ENCODE results near the gene FAM210A.
"Not testable (repeated sequence)": the region's sequence is repeated elsewhere in the genome, so short reads cannot be mapped to it uniquely, and the experiment has no call there.

Gene FAM210A

GRCh38 chr18:13703899-13704298 lies 22.5 kb downstream of the FAM210A start:
- Histone ChIP-seq H3K4me1 (ENCODE audit: insufficient read depth, insufficient read length) (no peaks in the 10 kb centered on the region), H3K36me3 (ENCODE audit: insufficient read depth, insufficient read length, low read length) (no peaks in the 10 kb centered on the region), H3K4me3 (ENCODE audit: insufficient read length, low read depth) (no peak overlapping the region), H3K27me3 (ENCODE audit: insufficient read depth, insufficient read length) (no peaks in the 10 kb centered on the region), H3K9me3 (ENCODE audit: insufficient read depth, low read length) (peaks cover 68% of the 10 kb centered on the region), H3K9ac (ENCODE audit: insufficient read length, low read depth) (no peak overlapping the region)
- no peak for DNase-seq (ENCODE audit: low read depth, low spot score)
- TF ChIP-seq ZNF274 (IDR thresholded peaks at IDR 0.05; ENCODE audit: low read depth, low read length) (no peak), YY1 (IDR thresholded peaks at IDR 0.05; ENCODE audit: insufficient read depth, insufficient read length) (no peak), SUZ12 (IDR thresholded peaks at IDR 0.05; ENCODE audit: extremely low read depth, insufficient read depth, insufficient read length) (no peak)

GRCh38 chr18:13700153-13700552 lies 26.2 kb downstream of the FAM210A start:
- Histone ChIP-seq H3K4me1 (ENCODE audit: insufficient read depth, insufficient read length) (no peaks in the 10 kb centered on the region), H3K9me3 (ENCODE audit: insufficient read depth, low read length) (peaks cover 46% of the 10 kb centered on the region), H3K4me3 (ENCODE audit: insufficient read length, low read depth) (no peak overlapping the region), H3K27me3 (ENCODE audit: insufficient read depth, insufficient read length) (no peaks in the 10 kb centered on the region), H3K9ac (ENCODE audit: insufficient read length, low read depth) (no peak overlapping the region), H3K36me3 (ENCODE audit: insufficient read depth, insufficient read length, low read length) (no peaks in the 10 kb centered on the region)
- TF ChIP-seq YY1 (IDR thresholded peaks at IDR 0.05; ENCODE audit: insufficient read depth, insufficient read length) (no peak), SUZ12 (IDR thresholded peaks at IDR 0.05; ENCODE audit: extremely low read depth, insufficient read depth, insufficient read length) (no peak), ZNF274 (IDR thresholded peaks at IDR 0.05; ENCODE audit: low read depth, low read length) (no peak)
- DNase-seq (ENCODE audit: low read depth, low spot score): no peak

GRCh38 chr18:13696961-13697360 lies 29.4 kb downstream of the FAM210A start:
- no peak for DNase-seq (ENCODE audit: low read depth, low spot score)
- Histone ChIP-seq H3K9me3 (ENCODE audit: insufficient read depth, low read length) (peaks cover 14% of the 10 kb centered on the region), H3K4me3 (ENCODE audit: insufficient read length, low read depth) (no peak overlapping the region), H3K9ac (ENCODE audit: insufficient read length, low read depth) (no peak overlapping the region), H3K27me3 (ENCODE audit: insufficient read depth, insufficient read length) (no peaks in the 10 kb centered on the region), H3K36me3 (ENCODE audit: insufficient read depth, insufficient read length, low read length) (no peaks in the 10 kb centered on the region), H3K4me1 (ENCODE audit: insufficient read depth, insufficient read length) (no peaks in the 10 kb centered on the region)
- no peak for TF ChIP-seq ZNF274 (IDR thresholded peaks at IDR 0.05; ENCODE audit: low read depth, low read length)
- no peak for TF ChIP-seq YY1 (IDR thresholded peaks at IDR 0.05; ENCODE audit: insufficient read depth, insufficient read length)
- no peak for TF ChIP-seq SUZ12 (IDR thresholded peaks at IDR 0.05; ENCODE audit: extremely low read depth, insufficient read depth, insufficient read length)

- H3K27me3 ChIP-seq (ENCODE audit: insufficient read depth, insufficient read length); H3K9me3 ChIP-seq (ENCODE audit: insufficient read depth, low read length); H3K4me1 ChIP-seq (ENCODE audit: insufficient read depth, insufficient read length); H3K36me3 ChIP-seq (ENCODE audit: insufficient read depth, insufficient read length, low read length); H3K4me3 ChIP-seq (ENCODE audit: insufficient read length, low read depth); DNase-seq (ENCODE audit: low read depth, low spot score); H3K9ac ChIP-seq (ENCODE audit: insufficient read length, low read depth): not testable (repeated sequence)
Measured at GRCh38 chr18:13695337-13695736, 31.0 kb downstream of the FAM210A start.

GRCh38 chr18:13690060-13690459 lies 36.3 kb downstream of the FAM210A start:
- not testable (repeated sequence) for H3K9ac ChIP-seq (ENCODE audit: insufficient read length, low read depth); H3K4me1 ChIP-seq (ENCODE audit: insufficient read depth, insufficient read length); H3K9me3 ChIP-seq (ENCODE audit: insufficient read depth, low read length); H3K36me3 ChIP-seq (ENCODE audit: insufficient read depth, insufficient read length, low read length); DNase-seq (ENCODE audit: low read depth, low spot score); H3K4me3 ChIP-seq (ENCODE audit: insufficient read length, low read depth); H3K27me3 ChIP-seq (ENCODE audit: insufficient read depth, insufficient read length)

- Histone ChIP-seq H3K4me3 (ENCODE audit: insufficient read length, low read depth) (no peak overlapping the region), H3K27me3 (ENCODE audit: insufficient read depth, insufficient read length) (no peaks in the 10 kb centered on the region), H3K4me1 (ENCODE audit: insufficient read depth, insufficient read length) (no peaks in the 10 kb centered on the region), H3K36me3 (ENCODE audit: insufficient read depth, insufficient read length, low read length) (peaks cover 2% of the 10 kb centered on the region), H3K9me3 (ENCODE audit: insufficient read depth, low read length) (peaks cover 3% of the 10 kb centered on the region; the same call in 1 of the 2 replicates), H3K9ac (ENCODE audit: insufficient read length, low read depth) (no peak overlapping the region)
- DNase-seq (ENCODE audit: low read depth, low spot score): no peak
- TF ChIP-seq YY1 (IDR thresholded peaks at IDR 0.05; ENCODE audit: insufficient read depth, insufficient read length) (no peak), SUZ12 (IDR thresholded peaks at IDR 0.05; ENCODE audit: extremely low read depth, insufficient read depth, insufficient read length) (no peak), ZNF274 (IDR thresholded peaks at IDR 0.05; ENCODE audit: low read depth, low read length) (no peak)
Measured at GRCh38 chr18:13688191-13689136, 37.9 kb downstream of the FAM210A start.

GRCh38 chr18:13684546-13684945 lies 41.8 kb downstream of the FAM210A start:
- no peaks in the 10 kb centered on the region for H3K27me3 ChIP-seq (ENCODE audit: insufficient read depth, insufficient read length)
- H3K4me3 ChIP-seq (ENCODE audit: insufficient read length, low read depth): no peak overlapping the region
- H3K4me1 ChIP-seq (ENCODE audit: insufficient read depth, insufficient read length): no peaks in the 10 kb centered on the region
- H3K9ac ChIP-seq (ENCODE audit: insufficient read length, low read depth): no peak overlapping the region
- H3K9me3 ChIP-seq (ENCODE audit: insufficient read depth, low read length): no peaks in the 10 kb centered on the region; the same call in 1 of the 2 replicates
- DNase-seq (ENCODE audit: low read depth, low spot score): no peak
- peaks cover 11% of the 10 kb centered on the region for H3K36me3 ChIP-seq (ENCODE audit: insufficient read depth, insufficient read length, low read length)
- TF ChIP-seq ZNF274 (IDR thresholded peaks at IDR 0.05; ENCODE audit: low read depth, low read length) (no peak), SUZ12 (IDR thresholded peaks at IDR 0.05; ENCODE audit: extremely low read depth, insufficient read depth, insufficient read length) (no peak), YY1 (IDR thresholded peaks at IDR 0.05; ENCODE audit: insufficient read depth, insufficient read length) (no peak)

All from NT2/D1 (cell line).